PC-9 (cell line): ENCODE results near the gene CDS1. TPM values are rescaled to one million over a fixed set of nuclear protein-coding genes. Genes with fewer than 3 reads are reported as not detected.

ENCODE experiments used
- Bru-seq: library from RNA; stranded (reverse); fragments of 400-500 nt; gene quantifications from one replicate; lab custom pipeline; 2021; lab: Mats Ljungman, UMichigan
- BruChase-seq, 2 experiments: library from RNA; stranded (reverse); fragments of 400-500 nt; gene quantifications; one replicate each; lab custom pipeline; 2021; lab: Mats Ljungman, UMichigan
- BruUV-seq: library from RNA; stranded (reverse); fragments of 400-500 nt; replicated peaks from 2 replicates; lab custom pipeline; 2021; lab: Mats Ljungman, UMichigan
- CTCF ChIA-PET: fragments of 300-600 bp; sonication (Branson Sonifier 250); formaldehyde crosslinking; loops from one replicate; lab custom pipeline; 2022; ENCODE audit warnings: antibody characterized with exemption; lab: Charles Lee
- POLR2A ChIA-PET: fragments of 300-600 bp; sonication (Branson Sonifier 250); formaldehyde crosslinking; loops from one replicate; lab custom pipeline; 2022; ENCODE audit warnings: antibody characterized with exemption; ENCODE audit not compliant: unreplicated experiment; lab: Charles Lee
- DNase-seq, 2 experiments: peaks; one replicate each; pipeline versions ENCODE4 v3.0.0 to v3.0.0-alpha.2; 2015 to 2022; ENCODE audit warnings: mixed read lengths in 1 of 2
- H2AFZ ChIP-seq: fragments of 200-600 bp; sonication (generic); 2 replicates; pipeline ENCODE4 v1.8.1; 2017; ENCODE audit warnings: antibody characterized with exemption
- H3F3A ChIP-seq: fragments of 200-600 bp; sonication (generic); 2 replicates; pipeline ENCODE4 v1.8.1; 2017; ENCODE audit warnings: antibody characterized with exemption, mild to moderate bottlenecking, low read depth; ENCODE audit not compliant: insufficient read depth
- H3K27ac ChIP-seq: fragments of 200-600 bp; sonication (generic); 2 replicates; pipeline ENCODE4 v1.6.1; 2016; ENCODE audit warnings: mixed run types
- H3K27me3 ChIP-seq: fragments of 200-600 bp; sonication (generic); 2 replicates; pipeline ENCODE4 v1.6.1; 2016; ENCODE audit warnings: low read depth, mixed run types; ENCODE audit not compliant: insufficient read depth
- H3K36me3 ChIP-seq: fragments of 200-600 bp; sonication (generic); 2 replicates; pipeline ENCODE4 v1.6.1; 2016; ENCODE audit warnings: low read depth, mixed run types
- H3K4me1 ChIP-seq: fragments of 200-600 bp; sonication (generic); replicated peaks from 2 replicates; pipeline ENCODE4 v1.6.1; 2016; ENCODE audit warnings: mixed run types; ENCODE audit not compliant: insufficient read depth
- H3K4me2 ChIP-seq: fragments of 200-600 bp; sonication (generic); 2 replicates; pipeline ENCODE4 v1.6.1; 2017; ENCODE audit warnings: mixed run types
- H3K4me3 ChIP-seq: fragments of 200-600 bp; sonication (generic); 2 replicates; pipeline ENCODE4 v1.6.1; 2016; ENCODE audit warnings: mixed run types
- H3K79me2 ChIP-seq: fragments of 200-600 bp; sonication (generic); 2 replicates; pipeline ENCODE4 v1.6.1; 2017; ENCODE audit warnings: low read depth, mixed run types
- H3K9me2 ChIP-seq: fragments of 200-600 bp; sonication (generic); 2 replicates; pipeline ENCODE4 v1.8.1; 2017; ENCODE audit warnings: mild to moderate bottlenecking; ENCODE audit not compliant: insufficient read depth
- H3K9me3 ChIP-seq: fragments of 200-600 bp; sonication (generic); 2 replicates; pipeline ENCODE4 v1.8.1; 2016; ENCODE audit warnings: low read depth; ENCODE audit not compliant: insufficient read depth
- H4K20me1 ChIP-seq: fragments of 200-600 bp; sonication (generic); 2 replicates; pipeline ENCODE4 v1.8.1; 2017; ENCODE audit not compliant: insufficient read depth
- CTCF ChIP-seq: fragments of 200-600 bp; sonication (generic); conservative IDR thresholded peaks from 2 replicates; pipeline ENCODE4 v1.6.1; 2017; ENCODE audit warnings: mixed run types, antibody characterized with exemption, mild to moderate bottlenecking, moderate library complexity
- EZH2 ChIP-seq: fragments of 200-600 bp; sonication (generic); IDR thresholded peaks from 2 replicates; pipeline ENCODE4 v1.8.0; 2017; ENCODE audit warnings: antibody characterized with exemption, low read depth
- intact Hi-C: fragments of 100-400 bp; cut with micrococcal nuclease; formaldehyde crosslinking; loops from one replicate; pipeline ENCODE4 v1.10.0; 2022; ENCODE audit not compliant: unreplicated experiment
- long read RNA-seq: library from polyadenylated mRNA; stranded (forward); transcript quantifications from one replicate; pipeline ENCODE4 v2.0.0, GENCODE V29; 2022
- total RNA-seq: library from RNA; stranded (reverse); gene quantifications from 2 replicates; pipeline ENCODE4 v1.2.3, GENCODE V29; 2021

CDS1 gene
- total RNA-seq (35.6 and 37.3 TPM in 2 replicates), Bru-seq, nascent RNA (percentile 91 among the genes with signal in this experiment), BruChase-seq, experiment 1, labeled RNA remaining after a 2-hour chase (percentile 93 among the genes with signal in this experiment), BruChase-seq, experiment 2, labeled RNA remaining after a 6-hour chase (percentile 90 among the genes with signal in this experiment)
- long read RNA-seq, full-length matches to known transcripts, result 16 of 28 reads
- long read RNA-seq, partial matches to known transcripts, result 2 of 28 reads
- long read RNA-seq, other reads (novel, unspliced or antisense), result 10 of 28 reads

DNA sequence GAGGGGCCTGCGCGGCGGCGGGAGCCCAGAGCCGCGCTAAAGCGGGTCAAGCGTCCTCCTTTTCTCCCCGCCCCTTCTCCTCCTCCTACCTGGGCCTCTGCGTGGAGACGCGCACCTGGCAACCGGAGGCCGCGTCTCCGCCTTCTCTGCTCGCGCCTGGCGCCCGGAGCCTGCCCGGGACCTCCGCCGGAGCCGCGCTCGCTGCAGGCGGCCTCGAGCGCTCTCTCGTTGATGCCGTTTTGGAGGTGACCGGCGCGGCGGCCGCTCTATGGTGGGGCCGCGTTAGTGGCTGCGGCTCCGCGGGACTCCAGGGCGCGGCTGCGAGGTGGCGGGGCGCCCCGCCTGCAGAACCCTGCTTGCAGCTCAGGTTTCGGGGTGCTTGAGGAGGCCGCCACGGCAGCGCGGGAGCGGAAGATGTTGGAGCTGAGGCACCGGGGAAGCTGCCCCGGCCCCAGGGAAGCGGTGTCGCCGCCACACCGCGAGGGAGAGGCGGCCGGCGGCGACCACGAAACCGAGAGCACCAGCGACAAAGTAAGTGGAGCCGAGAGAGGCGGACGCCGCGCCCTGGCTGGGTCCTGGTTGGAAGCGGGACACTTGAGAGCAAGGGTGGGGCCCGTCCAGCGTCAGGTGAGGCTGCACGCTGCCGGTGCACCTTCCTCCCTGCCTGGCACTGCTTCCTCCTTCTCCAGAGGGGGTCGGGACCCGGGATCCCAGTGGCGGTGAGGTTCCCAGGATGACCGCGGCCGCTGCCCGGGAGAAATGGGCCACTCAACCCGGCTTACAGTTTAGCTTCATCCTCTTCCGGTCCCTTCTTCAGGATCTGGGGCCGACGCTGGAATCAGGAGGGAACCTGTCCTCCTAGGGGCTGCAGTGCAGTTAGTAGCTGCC is at the start of gene CDS1:
Gene CDS1 (plus strand): TSS at position 140 of the 888 bp plus-strand sequence. CDS start 275 bp downstream, at position 415.
- no TSS peak for BruUV-seq

DNA sequence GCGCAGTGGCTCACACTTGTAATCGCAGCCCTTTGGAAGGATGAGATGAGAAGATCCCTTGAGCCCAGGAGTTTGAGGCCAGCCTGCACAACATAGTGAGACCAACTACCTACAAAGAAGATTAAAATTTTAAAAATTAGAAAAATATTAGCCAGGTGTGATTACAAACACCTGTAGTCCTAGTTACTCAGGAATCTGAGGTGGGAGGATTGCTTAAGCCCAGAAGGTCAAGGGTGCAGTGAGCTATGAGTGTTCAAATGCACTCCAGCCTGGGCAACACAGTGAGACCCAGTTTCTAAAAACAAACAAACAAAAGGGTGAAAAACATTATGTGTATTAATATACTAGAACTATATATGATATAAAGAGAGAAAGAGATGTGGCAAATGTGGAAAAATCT is 47.0 kb upstream of the CDS1 start:
- Histone ChIP-seq H3K27ac (no peak overlapping the region), H2AFZ (no peak overlapping the region), H3K9me2 (no peaks in the 10 kb centered on the region), H3K79me2 (no peaks in the 10 kb centered on the region), H3K27me3 (no peaks in the 10 kb centered on the region), H3K4me2 (no peak overlapping the region), H3K9me3 (peaks cover 11% of the 10 kb centered on the region; the same call in 1 of the 2 replicates), H3K4me1 (peaks cover 27% of the 10 kb centered on the region), H3K36me3 (no peaks in the 10 kb centered on the region), H3F3A (peaks cover 12% of the 10 kb centered on the region), H3K4me3 (no peak overlapping the region), H4K20me1 (no peaks in the 10 kb centered on the region)
- no TSS peak for BruUV-seq
- TF ChIP-seq EZH2, result no peak
- no peak for TF ChIP-seq CTCF
- POLR2A ChIA-PET, result no interaction called here
- intact Hi-C loops, result no loop called here
- CTCF ChIA-PET, result interaction anchor here (0.6 kb wide), 1 partner anchor 1481 kb away, joined by 3 read pairs; no protein-coding TSS in a partner anchor
- no peak for DNase-seq

More for the DNA sequence above, at the start of gene CDS1:
- peak within 1 kb of the TSS; percentile 95 for H3K4me2 ChIP-seq
- peak within 1 kb of the TSS; percentile 94 for H3K27ac ChIP-seq
- TF ChIP-seq CTCF (no peak), EZH2 (no peak)
- ChIA-PET CTCF (interaction anchor here (0.7 kb wide), 1 partner anchor 134 kb away, joined by 3 read pairs; no protein-coding TSS in a partner anchor), POLR2A (interaction anchor here (0.6 to 0.7 kb wide), 2 partner anchors 732 to 984 kb away, joined by 4 to 7 read pairs; no protein-coding TSS in a partner anchor)
- peak in 1 of 2 experiments; percentile 37 for DNase-seq
- no peaks in the 10 kb centered on the region for H3K9me3 ChIP-seq
- peaks cover 29% of the 10 kb centered on the region for H3F3A ChIP-seq
- no peaks in the 10 kb centered on the region for H3K9me2 ChIP-seq
- peaks cover 7% of the 10 kb centered on the region; the same call in 1 of the 2 replicates for H4K20me1 ChIP-seq
- H3K4me1 ChIP-seq, result peaks cover 32% of the 10 kb centered on the region
- intact Hi-C loops, result loop anchor here (1.0 to 10.0 kb wide), 4 partner anchors 14 to 372 kb away; no protein-coding TSS in a partner anchor
- H3K4me3 ChIP-seq, result peak within 1 kb of the TSS; percentile 86
- no peaks in the 10 kb centered on the region for H3K27me3 ChIP-seq
- peak within 1 kb of the TSS; percentile 74 for H2AFZ ChIP-seq
- peaks cover 48% of the 10 kb centered on the region for H3K79me2 ChIP-seq
- peaks cover 4% of the 10 kb centered on the region; the same call in 1 of the 2 replicates for H3K36me3 ChIP-seq

GRCh38 chr4:84545093-84545492 is 37.8 kb upstream of the CDS1 start:
- intact Hi-C loops, result no loop called here
- no peak for DNase-seq
- peaks cover 8% of the 10 kb centered on the region; the same call in 1 of the 2 replicates for H3K4me1 ChIP-seq
- H3K4me2 ChIP-seq, result no peak overlapping the region
- no peaks in the 10 kb centered on the region for H3K9me3 ChIP-seq
- no peak overlapping the region for H2AFZ ChIP-seq
- H3F3A ChIP-seq, result no peaks in the 10 kb centered on the region
- H3K27me3 ChIP-seq, result no peaks in the 10 kb centered on the region
- no peaks in the 10 kb centered on the region for H4K20me1 ChIP-seq
- H3K27ac ChIP-seq, result no peak overlapping the region
- no peak for TF ChIP-seq EZH2
- TF ChIP-seq CTCF, result no peak
- ChIA-PET CTCF (no interaction called here), POLR2A (no interaction called here)
- H3K4me3 ChIP-seq, result no peak overlapping the region
- H3K9me2 ChIP-seq, result no peaks in the 10 kb centered on the region
- BruUV-seq, result no TSS peak
- H3K36me3 ChIP-seq, result no peaks in the 10 kb centered on the region
- H3K79me2 ChIP-seq, result no peaks in the 10 kb centered on the region
